ENCODE measurements around the gene CKLF. TPM values are rescaled to one million over a fixed set of nuclear protein-coding genes. Genes with fewer than 3 reads are reported as not detected.
"Not testable (repeated sequence)": the region's sequence is repeated elsewhere in the genome, so short reads cannot be mapped to it uniquely, and the experiment has no call there.

The CKLF gene
- total RNA-seq, 2 donors from 2014 or later, result 15.8 to 22.5 TPM

DNA sequence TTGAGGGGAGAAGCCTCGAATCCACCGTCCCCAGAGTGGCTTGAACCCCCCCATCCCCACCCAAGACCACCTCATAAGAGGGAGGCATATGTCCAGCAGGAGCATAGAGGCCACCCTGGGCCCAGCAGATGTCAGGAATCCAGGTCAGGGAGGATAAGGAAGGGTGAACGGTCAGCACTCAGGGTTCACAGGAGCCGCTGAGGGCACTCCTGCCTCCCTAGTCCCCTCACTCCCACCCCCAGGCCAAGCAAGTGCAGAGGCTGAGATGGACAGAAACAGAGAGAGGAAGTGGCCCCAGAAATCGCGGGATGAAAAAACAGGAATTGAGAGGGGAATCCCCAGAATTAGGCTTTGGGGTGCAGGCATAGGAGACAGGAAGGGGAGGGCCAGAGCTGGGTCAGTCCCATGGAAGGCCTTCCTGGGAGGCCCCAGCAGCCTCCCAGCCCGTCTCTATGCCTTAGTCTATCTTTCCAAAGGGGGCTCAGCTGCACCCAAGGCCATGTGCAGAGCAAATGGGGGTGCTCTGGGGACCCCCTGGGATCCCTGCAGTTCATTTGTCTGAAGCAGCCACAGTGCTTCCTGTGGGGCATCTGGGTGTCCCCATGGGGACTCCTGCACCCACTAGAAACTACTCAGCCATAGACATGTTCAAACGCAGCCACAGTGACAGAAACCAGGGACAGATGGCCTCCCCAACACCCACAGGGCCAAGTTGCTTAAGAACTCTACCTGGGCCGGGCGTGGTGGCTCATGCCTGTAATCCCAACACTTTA lies 53.8 kb downstream of the CKLF start:
- intact Hi-C loops (cut with DNase I), result loop anchor here (5.0 to 10.0 kb wide), 2 partner anchors 201 to 266 kb away; no protein-coding TSS in a partner anchor
- peak in 1 of 2 donors; percentile 0 for ATAC-seq
- no peak for DNase-seq

GRCh38 chr16:66608241-66609138 lies 56.1 kb downstream of the CKLF start:
- intact Hi-C loops (cut with DNase I), result loop anchor here (5.0 to 10.0 kb wide), 2 partner anchors 204 to 264 kb away; no protein-coding TSS in a partner anchor
- ATAC-seq, result peak; percentile 35 to 39
- peak; percentile 90 for DNase-seq

DNA sequence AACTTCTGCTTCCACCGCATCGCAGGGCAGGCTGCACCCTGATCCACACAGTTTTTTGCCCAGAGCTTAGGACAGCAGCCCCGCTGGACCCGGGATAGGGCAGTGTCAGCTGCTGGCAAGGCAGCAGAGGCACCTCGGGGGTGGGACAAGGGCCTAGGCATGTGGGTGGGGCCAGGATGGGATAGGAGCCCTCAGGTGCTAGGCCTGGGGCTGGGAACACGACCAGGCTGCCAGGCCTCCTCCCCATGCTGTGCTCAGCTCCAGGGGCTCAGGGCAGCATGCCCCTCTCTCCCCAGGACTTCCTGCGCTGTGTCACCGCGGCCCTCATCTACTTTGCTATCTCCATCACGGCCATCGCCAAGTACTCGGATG lies 56.7 kb downstream of the CKLF start:
- no peak for ATAC-seq
- intact Hi-C loops (cut with DNase I), result loop anchor here (5.0 to 10.0 kb wide), 2 partner anchors 204 to 263 kb away; no protein-coding TSS in a partner anchor
- DNase-seq, result no peak

- DNase-seq (no peak), ATAC-seq (no peak)
- intact Hi-C loops (cut with DNase I), result no loop called here
Measured at GRCh38 chr16:66610111-66610820, 57.9 kb downstream of the CKLF start.

DNA sequence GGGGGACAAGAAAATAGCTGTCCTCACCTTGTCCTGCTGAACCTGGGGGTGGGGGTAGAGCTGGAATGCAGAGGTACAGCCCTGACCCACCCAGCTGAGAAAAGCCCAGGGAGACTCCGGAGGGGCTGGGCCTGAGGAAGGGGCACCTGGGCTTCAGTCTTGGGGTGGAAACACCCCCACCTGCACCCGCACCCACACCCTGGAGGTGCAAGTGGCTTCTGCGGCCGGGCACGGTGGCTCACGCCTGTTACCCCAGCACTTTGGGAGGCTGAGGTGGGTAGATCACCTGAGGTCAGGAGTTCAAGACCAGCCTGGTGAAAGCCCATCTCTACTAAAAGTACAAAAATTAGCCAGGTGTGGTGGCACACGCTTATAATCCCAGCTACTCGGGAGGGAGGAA lies 59.5 kb downstream of the CKLF start:
- ATAC-seq; intact Hi-C loops (cut with DNase I); DNase-seq: not testable (repeated sequence)

GRCh38 chr16:66612422-66612821 lies 60.0 kb downstream of the CKLF start:
- intact Hi-C loops (cut with DNase I), result no loop called here
- ATAC-seq (no peak), DNase-seq (no peak)

DNA sequence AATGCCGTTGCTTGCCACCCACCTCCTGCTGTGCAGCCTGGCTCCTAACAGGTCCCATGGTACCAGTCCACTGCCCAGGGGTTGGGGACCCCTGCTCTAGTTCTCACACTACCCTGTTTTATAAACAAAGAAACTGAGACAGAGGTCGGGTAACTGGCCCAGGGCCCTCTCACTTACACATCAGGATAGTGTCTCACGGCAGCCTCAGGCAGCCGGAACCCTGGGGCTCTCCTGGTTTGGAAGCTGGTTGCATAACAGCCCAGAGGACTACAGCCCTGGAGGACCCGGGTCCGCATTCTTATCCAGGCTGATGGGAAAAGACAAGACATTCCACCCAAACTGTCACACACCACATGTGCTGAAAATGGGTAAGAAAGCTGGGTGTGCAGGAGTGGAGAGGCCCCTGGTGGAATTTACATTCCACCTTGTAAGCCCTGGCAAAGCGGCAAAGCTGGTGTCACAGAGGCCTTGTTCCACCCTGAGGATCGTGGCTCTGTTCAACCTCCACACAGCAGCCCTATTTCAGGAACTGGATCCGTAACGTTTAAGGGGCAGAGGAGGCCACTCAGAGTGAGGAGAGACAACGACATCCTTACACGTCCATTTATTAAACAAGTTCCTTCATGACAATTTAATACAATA lies 61.9 kb downstream of the CKLF start:
- ATAC-seq, result no peak
- intact Hi-C loops (cut with DNase I), result no loop called here

More for the DNA sequence above, 61.9 kb downstream of the CKLF start:
- DNase-seq, result no peak

Other genes with a start within 250 kb of the CKLF start
- gene CDH5, start 185.9 kb upstream of the CKLF start, total RNA-seq, result 10 to 100 TPM; 40.3 to 80.0 TPM
- gene BEAN1, start 125.3 kb upstream of the CKLF start, total RNA-seq, result 1 to 10 TPM; 1.2 to 1.6 TPM
- gene TK2, start 2.5 kb upstream of the CKLF start, total RNA-seq, result 10 to 100 TPM; 22.3 to 28.2 TPM
- 1 to 10 TPM; 1.3 to 3.0 TPM for gene CMTM1, start 13.9 kb downstream of the CKLF start, total RNA-seq
- under 1 TPM in 1 of 2 donors, not detected in 1; 0.62 TPM for gene CMTM2, start 26.9 kb downstream of the CKLF start, total RNA-seq
- gene CMTM3, start 52.1 kb downstream of the CKLF start, total RNA-seq, result 10 to 100 TPM; 18.1 to 18.9 TPM
- 10 to 100 TPM; 14.4 to 15.1 TPM for gene CMTM4, start 144.2 kb downstream of the CKLF start, total RNA-seq
- 10 to 100 TPM; 81.6 to 90.6 TPM for gene DYNC1LI2, start 199.0 kb downstream of the CKLF start, total RNA-seq
- gene TERB1, start 249.0 kb downstream of the CKLF start, total RNA-seq, result not detected